ENCODE data around the gene FAM228B. TPM values are rescaled to one million over a fixed set of nuclear protein-coding genes. Genes with fewer than 3 reads are reported as not detected.

Gene FAM228B
- total RNA-seq, 2 experiments from 2014 or later = 3.8 to 9.6 TPM

GRCh38 chr2:24077879-24078278, 45.4 kb upstream of the FAM228B start:
- Histone ChIP-seq H3K9me2 (ENCODE audit: insufficient read depth, low read length) (no peaks in the 10 kb centered on the region), H4K20me1 (ENCODE audit: insufficient read depth, low read length) (no peaks in the 10 kb centered on the region), H3K27ac (ENCODE audit: low read depth, low read length, poor library complexity, severe bottlenecking) (no peak overlapping the region), H3K79me2 (ENCODE audit: insufficient read depth, low read depth, low read length) (peaks cover 32% of the 10 kb centered on the region), H2AFZ (ENCODE audit: low read length) (peak overlapping the region; percentile 73; the same call in 1 of the 2 replicates), H3K9me3 (ENCODE audit: low read length) (no peaks in the 10 kb centered on the region), H3K36me3 (ENCODE audit: insufficient read depth, low read length) (peaks cover 17% of the 10 kb centered on the region), H3K4me1 (ENCODE audit: insufficient read depth, low read length, poor library complexity, severe bottlenecking) (peaks cover 19% of the 10 kb centered on the region), H3K4me2 (ENCODE audit: low read length) (peak overlapping the region; percentile 85), H3K4me3 (ENCODE audit: low read depth, low read length, poor library complexity, severe bottlenecking) (peak overlapping the region; percentile 80)
- TF ChIP-seq, protein P1, sequence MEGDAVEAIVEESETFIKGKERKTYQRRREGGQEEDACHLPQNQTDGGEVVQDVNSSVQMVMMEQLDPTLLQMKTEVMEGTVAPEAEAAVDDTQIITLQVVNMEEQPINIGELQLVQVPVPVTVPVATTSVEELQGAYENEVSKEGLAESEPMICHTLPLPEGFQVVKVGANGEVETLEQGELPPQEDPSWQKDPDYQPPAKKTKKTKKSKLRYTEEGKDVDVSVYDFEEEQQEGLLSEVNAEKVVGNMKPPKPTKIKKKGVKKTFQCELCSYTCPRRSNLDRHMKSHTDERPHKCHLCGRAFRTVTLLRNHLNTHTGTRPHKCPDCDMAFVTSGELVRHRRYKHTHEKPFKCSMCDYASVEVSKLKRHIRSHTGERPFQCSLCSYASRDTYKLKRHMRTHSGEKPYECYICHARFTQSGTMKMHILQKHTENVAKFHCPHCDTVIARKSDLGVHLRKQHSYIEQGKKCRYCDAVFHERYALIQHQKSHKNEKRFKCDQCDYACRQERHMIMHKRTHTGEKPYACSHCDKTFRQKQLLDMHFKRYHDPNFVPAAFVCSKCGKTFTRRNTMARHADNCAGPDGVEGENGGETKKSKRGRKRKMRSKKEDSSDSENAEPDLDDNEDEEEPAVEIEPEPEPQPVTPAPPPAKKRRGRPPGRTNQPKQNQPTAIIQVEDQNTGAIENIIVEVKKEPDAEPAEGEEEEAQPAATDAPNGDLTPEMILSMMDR (conservative IDR thresholded peaks at IDR 0.05; ENCODE audit: low read length) = no peak
- no peak for TF ChIP-seq EZH2phosphoT487 (IDR thresholded peaks at IDR 0.05; ENCODE audit: borderline replicate concordance, low read depth, low read length)
- no TSS peak for BruUV-seq (replicated peaks)
- POLR2A ChIA-PET = interaction anchor here (1.8 kb wide), 1 partner anchor 31 kb away, joined by 6 read pairs; the partner anchor contains the start of gene WDCP
- DNase-seq (ENCODE audit: low spot score) = no peak
- CTCF ChIA-PET (ENCODE audit: unreplicated experiment) = no interaction called here
- intact Hi-C loops (cut with micrococcal nuclease; ENCODE audit: unreplicated experiment) = loop anchor here (2.0 kb wide), 1 partner anchor 151 kb away; the partner anchor contains the start of gene ATAD2B

DNA sequence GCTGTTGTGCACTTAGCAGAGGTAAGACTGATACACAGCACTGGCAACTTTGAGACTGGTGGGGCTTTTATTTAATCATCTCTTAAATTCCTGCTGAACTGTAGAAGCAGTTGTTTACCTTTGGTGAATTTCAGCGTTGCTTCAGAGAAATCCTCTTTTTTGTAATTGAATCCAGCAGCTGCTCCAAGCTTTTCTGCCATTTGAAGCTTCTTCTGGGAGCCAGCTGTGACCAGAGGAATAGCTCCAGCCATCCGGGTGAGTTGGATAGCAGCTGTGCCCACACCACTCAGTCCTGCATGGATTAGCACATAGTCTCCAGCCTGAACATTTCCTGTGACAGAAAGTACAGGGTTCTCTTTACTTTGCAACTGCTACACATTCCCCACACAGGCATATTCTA, 42.6 kb upstream of the FAM228B start:
- Histone ChIP-seq H3K27ac (ENCODE audit: low read depth, low read length, poor library complexity, severe bottlenecking) (no peak overlapping the region), H3K9me2 (ENCODE audit: insufficient read depth, low read length) (no peaks in the 10 kb centered on the region), H3K79me2 (ENCODE audit: insufficient read depth, low read depth, low read length) (peaks cover 4% of the 10 kb centered on the region; the same call in 1 of the 2 replicates), H3K4me3 (ENCODE audit: low read depth, low read length, poor library complexity, severe bottlenecking) (no peak overlapping the region), H4K20me1 (ENCODE audit: insufficient read depth, low read length) (no peaks in the 10 kb centered on the region), H3K4me2 (ENCODE audit: low read length) (no peak overlapping the region), H3K4me1 (ENCODE audit: insufficient read depth, low read length, poor library complexity, severe bottlenecking) (peaks cover 25% of the 10 kb centered on the region), H3K9me3 (ENCODE audit: low read length) (no peaks in the 10 kb centered on the region), H3K36me3 (ENCODE audit: insufficient read depth, low read length) (no peaks in the 10 kb centered on the region), H2AFZ (ENCODE audit: low read length) (no peak overlapping the region)
- no peak for TF ChIP-seq EZH2phosphoT487 (IDR thresholded peaks at IDR 0.05; ENCODE audit: borderline replicate concordance, low read depth, low read length)
- TF ChIP-seq, protein P1 (conservative IDR thresholded peaks at IDR 0.05; ENCODE audit: low read length) = no peak
- no peak for DNase-seq (ENCODE audit: low spot score)
- intact Hi-C loops (cut with micrococcal nuclease; ENCODE audit: unreplicated experiment) = no loop called here
- ChIA-PET POLR2A (interaction anchor here (0.6 kb wide), 1 partner anchor 781 kb away, joined by 3 read pairs; no protein-coding TSS in a partner anchor), CTCF (ENCODE audit: unreplicated experiment) (no interaction called here)
- no TSS peak for BruUV-seq (replicated peaks)

DNA sequence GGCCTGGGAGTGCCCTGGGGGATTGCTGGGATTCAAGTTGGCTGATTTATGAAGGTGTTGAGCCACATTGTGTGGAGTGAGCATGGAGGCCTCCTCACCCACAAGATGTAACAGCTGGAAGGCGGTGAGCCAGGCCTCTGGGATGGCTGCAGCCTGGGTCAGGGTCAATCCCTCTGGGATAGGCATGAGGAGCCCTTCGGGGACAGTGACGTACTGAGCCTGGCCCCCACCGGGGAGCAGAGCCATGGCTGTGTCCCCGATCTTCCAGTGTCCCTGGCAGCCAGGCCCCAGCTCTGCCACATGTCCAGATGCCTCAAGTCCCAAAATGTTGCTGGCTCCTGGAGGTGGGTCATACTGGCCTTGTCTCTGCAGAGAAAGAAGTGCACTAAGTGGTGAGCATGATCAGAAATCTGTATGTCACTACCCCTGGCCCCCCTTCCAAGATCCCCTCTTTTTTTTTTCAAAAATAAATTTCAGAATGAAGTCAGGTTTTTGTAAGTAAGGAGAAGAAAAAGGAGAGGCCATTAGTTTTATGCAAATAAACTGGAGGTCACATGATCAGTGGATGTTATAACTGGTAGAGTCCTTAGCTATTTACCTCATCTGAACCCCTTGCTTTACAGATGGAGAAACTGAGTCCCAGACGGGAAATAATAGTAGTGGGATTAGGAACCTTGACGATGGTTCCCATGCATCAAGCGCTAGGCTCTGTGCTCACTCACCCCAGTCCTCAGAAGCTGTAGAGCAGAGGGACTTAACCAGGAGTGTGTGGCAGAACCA, 40.3 kb upstream of the FAM228B start:
- DNase-seq (ENCODE audit: low spot score) = no peak
- no peak for TF ChIP-seq EZH2phosphoT487 (IDR thresholded peaks at IDR 0.05; ENCODE audit: borderline replicate concordance, low read depth, low read length)
- Histone ChIP-seq H3K27ac (ENCODE audit: low read depth, low read length, poor library complexity, severe bottlenecking) (peak overlapping the region; percentile 31), H3K36me3 (ENCODE audit: insufficient read depth, low read length) (no peaks in the 10 kb centered on the region), H3K9me2 (ENCODE audit: insufficient read depth, low read length) (no peaks in the 10 kb centered on the region), H3K4me2 (ENCODE audit: low read length) (peak overlapping the region; percentile 80), H3K4me3 (ENCODE audit: low read depth, low read length, poor library complexity, severe bottlenecking) (peak overlapping the region; percentile 67), H4K20me1 (ENCODE audit: insufficient read depth, low read length) (no peaks in the 10 kb centered on the region), H2AFZ (ENCODE audit: low read length) (peak overlapping the region; percentile 83; the same call in 1 of the 2 replicates), H3K4me1 (ENCODE audit: insufficient read depth, low read length, poor library complexity, severe bottlenecking) (peaks cover 15% of the 10 kb centered on the region), H3K9me3 (ENCODE audit: low read length) (no peaks in the 10 kb centered on the region), H3K79me2 (ENCODE audit: insufficient read depth, low read depth, low read length) (no peaks in the 10 kb centered on the region)
- ChIA-PET POLR2A (interaction anchor here (0.5 to 2.2 kb wide), 4 partner anchors 32 to 568 kb away, joined by 3 to 13 read pairs (median 3); partner anchors contain the start of gene ATAD2B), CTCF (ENCODE audit: unreplicated experiment) (no interaction called here)
- intact Hi-C loops (cut with micrococcal nuclease; ENCODE audit: unreplicated experiment) = no loop called here
- no TSS peak for BruUV-seq (replicated peaks)

Data from OCI-LY7 (cell line).